Fibroblast of upper back skin (primary cell): ENCODE data around the gene FXYD5.
"Not testable (repeated sequence)": the region's sequence is repeated elsewhere in the genome, so short reads cannot be mapped to it uniquely, and the experiment has no call there.

Experiments
- DNase-seq: peaks from one replicate; pipeline ENCODE4 v3.0.0-alpha.2; 2013

The FXYD5 gene

DNA sequence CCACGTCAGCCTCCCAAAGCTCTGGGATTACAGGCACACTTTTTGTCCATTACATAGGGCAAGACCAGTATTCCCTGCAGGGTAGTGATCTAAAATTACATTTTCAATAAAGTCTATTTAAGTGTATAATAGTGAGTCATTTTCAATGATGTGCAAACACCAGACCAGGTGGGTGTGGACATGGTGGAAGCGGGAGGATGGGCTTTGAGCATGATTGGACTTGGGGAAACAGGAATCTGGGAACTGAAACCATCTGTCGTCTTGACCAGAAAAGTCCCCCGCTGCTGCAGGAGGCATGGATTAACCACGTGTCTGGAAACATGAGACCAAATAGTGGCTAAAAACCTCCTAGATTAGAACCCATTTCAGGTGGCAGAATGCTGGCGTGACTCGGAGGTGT, 34.0 kb upstream of the FXYD5 start:
- peak; percentile 89 for DNase-seq

DNA sequence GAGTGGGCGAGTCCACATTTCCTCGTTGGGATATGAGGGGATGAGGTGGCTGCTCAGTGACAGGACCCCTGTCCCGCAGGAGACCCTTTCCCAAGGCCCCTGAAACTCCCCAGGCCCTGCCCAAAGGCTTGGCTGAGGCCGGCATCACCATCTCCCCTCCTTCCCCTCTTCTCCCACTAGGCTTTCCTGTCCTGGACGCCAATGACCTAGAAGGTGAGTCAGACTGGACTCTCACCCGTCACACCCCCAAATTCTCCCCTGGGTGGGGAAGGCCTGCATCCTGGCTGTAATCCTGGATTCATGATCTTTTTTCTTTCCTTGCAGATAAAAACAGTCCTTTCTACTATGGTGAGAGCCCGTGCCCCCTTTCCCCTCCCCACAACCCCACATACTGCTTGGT, 33.6 kb upstream of the FXYD5 start:
- DNase-seq: no peak

DNA sequence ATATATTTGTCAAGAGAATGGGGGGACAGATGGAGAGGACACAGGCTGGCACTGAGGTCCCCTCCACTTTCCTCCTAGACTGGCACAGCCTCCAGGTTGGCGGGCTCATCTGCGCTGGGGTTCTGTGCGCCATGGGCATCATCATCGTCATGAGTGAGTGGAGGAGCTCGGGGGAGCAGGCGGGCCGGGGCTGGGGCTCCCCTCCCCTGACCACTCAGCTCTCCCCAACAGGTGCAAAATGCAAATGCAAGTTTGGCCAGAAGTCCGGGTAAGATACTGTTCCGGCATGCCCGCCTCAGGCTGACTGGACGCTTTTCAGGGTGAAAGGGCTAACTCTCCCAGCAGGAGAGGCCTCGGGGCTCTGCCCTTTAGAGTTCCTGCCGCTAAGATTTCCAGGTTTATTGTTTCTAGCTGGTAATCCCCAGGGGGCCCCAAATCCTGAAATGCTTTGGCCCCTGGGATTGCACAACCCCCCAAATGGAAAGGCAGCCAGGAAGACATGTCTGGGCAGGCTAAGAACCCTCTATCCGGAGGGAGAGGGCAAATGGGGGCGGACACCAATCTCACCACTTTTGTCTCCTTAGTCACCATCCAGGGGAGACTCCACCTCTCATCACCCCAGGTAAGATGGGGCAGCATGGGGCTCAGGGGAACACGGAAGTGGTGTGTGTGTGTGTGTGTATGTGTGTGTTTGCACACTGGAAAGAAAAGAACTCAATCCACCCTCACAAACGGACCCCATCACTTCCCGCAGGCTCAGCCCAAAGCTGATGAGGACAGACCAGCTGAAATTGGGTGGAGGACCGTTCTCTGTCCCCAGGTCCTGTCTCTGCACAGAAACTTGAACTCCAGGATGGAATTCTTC, 31.6 kb upstream of the FXYD5 start:
- no peak for DNase-seq

DNA sequence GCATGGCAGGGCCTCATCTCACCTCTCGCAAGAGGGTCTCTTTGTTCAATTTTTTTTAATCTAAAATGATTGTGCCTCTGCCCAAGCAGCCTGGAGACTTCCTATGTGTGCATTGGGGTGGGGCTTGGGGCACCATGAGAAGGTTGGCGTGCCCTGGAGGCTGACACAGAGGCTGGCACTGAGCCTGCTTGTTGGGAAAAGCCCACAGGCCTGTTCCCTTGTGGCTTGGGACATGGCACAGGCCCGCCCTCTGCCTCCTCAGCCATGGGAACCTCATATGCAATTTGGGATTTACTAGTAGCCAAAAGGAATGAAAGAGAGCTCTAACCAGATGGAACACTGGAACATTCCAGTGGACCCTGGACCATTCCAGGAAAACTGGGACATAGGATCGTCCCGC, 31.0 kb upstream of the FXYD5 start:
- DNase-seq: no peak

DNA sequence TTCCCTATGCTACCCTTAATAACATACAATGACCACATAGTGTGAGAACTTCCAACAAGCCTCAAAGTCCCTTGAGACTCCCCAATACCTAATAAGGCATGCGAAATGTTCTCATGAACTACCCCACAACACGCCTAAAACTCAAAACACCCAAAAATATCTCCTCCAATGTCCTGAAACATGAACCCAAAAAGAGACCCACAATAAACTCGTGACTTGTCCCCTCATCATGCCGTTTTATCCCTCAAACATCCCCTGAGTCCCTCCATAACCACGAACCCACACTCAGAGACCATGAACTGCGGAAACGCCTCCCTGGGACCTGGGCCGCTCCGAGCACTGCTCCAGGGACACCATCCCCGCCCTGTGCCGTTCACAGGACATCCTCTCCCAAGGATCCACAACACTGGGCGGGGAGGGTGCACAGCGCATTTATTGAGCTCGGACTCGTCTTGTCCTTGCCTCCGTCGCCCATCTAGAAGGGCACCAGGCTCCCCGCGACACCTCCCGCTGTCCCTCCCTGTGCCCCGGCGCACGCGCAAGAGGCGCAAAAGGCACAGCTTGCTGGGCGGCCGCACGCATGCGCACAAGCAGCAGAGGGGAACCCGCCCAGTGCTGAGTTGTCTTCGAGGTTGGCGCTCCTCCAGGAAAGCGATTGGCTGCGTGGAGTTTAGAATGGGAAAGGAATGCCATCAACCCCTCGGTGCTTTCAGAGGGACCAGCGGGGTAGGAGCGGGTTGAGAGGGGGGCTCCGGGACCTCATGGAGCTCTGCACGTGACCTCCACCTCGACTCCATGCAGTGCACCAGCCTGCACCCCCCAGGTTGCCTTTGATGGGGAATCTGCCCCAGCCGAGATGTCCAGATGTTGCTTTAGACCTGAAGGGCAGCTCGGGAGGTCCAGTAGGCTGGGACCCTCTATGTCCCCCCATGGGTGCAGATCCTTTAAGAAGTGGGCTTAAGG, 30.2 kb upstream of the FXYD5 start:
- peak; percentile 96 for DNase-seq

DNA sequence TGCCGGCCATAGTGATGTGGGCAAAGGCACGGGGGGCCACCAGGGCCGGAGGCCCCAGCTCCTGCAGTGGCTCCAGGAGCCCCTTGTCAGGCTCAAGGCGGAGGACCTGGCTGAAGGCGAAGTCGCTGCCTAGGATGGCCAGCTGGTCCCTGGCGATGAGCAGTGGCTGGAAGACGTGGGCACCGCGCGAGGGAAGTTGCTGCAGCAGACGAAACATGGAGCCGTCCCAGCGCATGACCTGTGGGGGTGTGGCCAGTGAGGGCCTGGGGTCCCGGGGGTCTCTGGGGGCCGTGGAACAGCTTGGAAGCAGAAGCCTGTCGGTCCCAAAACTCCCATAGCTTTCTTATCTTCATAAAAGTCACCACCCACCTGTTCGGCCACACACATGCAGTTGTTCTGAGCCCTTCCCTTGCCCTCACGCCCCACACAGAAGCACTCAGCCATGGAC, 29.2 kb upstream of the FXYD5 start:
- DNase-seq: no peak

DNA sequence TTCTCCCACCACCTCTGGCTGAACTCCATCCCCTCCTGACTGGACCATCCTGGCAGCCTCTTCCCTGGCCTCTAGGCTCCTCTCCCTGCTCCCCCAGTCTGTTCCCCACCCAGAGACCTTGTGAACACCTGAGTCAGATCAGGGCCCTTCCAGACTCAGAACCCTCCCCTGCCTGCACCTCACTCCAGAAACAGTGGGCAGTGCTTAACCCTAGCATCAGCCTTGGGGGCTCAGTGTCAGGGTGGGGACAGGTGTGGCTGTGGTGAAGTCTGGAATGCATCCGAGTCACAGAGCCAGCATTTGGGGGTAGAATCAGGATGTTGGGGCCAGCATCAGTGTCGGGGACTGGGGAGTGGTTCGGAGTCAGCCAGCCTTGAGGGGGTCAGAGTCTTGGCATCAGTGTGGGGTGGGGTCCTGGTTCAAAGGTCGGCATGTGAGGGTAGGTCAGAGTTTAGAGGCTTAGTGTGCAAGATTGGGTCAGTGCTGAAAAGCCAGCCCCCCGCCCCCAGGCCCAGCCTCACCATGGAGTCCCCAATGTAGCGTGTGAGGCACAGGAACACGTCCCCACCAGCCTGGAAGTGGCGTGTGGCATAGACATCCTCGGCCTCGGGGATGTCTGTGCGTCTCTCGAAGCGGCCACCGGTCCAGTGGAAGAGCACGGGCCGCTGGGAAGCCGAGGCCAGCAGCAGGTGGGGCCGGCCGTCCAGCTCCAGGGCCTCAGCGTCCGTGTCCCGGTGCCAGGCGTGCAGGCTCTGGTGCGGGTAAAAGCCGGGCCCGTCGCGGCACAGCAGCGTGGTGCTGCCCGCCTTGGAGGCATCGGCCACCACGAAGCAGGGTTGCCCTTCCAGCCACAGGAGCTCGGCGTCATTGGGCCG, 28.5 kb upstream of the FXYD5 start:
- DNase-seq: no peak

DNA sequence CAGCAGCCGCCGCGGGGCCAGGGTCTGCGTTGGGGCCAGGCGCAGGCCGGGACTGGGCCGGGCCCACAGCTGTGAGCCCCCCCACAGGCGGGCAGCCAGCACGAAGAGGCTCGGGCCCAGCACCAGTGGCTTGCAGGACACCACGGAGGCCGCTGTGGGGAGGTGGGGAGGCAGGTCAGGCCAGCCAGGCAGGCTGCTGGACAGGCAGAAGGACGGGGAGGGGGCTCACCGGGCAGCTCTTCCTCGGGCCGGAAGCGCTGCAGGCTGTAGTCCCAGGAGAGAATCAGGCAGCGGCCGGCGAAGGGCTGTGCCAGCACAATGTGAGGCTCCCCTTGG, 27.9 kb upstream of the FXYD5 start:
- DNase-seq: no peak

DNA sequence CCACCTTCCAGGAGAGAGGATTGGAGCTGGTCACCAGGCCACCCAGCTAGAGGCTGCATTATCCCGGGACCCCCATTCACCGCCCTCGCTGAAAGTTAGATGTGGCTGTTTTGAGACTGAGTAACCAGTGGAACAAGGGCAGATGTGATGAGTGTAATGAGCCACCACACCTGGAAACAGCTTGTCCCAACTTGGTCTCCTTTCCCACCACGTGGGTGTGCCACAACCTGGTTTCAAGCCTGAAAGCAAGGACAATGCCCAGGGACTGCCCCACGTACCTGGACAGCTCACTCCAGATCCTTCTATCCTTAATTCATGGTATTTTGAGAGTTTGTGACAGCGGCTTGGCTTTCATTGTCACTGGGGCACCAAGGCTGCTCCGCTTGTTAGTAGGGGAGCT, 26.7 kb upstream of the FXYD5 start:
- no peak for DNase-seq

DNA sequence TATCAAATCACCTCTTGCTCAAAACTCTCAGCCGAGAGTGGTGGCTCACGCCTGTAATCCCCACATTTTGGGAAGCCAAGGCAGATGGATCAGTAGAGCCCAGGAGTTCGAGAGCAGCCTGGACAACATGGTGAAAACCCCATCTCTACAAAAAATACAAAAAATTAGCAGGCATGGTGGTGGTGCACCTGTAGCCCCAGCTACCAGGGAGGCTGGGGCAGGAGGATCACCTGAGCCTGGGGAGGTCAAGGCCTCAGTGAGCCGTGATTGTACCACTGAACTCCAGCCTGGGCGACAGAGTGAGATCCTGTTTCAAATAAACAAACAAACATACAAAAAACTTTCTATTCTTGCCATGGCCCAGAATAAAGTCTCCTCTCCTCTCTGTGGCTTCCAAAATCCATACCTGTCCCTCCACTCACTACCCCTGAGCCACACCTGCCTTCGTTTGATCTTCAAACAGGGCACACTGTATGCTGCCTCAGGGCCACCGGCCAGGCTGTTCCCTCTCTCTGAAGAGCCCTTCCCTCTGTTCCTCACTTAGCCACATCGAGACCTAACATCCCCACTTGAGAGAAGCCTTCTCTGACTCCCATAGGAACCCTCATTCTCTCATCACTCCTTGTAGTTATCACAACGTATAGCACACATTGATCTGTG, 26.0 kb upstream of the FXYD5 start:
- no peak for DNase-seq

DNA sequence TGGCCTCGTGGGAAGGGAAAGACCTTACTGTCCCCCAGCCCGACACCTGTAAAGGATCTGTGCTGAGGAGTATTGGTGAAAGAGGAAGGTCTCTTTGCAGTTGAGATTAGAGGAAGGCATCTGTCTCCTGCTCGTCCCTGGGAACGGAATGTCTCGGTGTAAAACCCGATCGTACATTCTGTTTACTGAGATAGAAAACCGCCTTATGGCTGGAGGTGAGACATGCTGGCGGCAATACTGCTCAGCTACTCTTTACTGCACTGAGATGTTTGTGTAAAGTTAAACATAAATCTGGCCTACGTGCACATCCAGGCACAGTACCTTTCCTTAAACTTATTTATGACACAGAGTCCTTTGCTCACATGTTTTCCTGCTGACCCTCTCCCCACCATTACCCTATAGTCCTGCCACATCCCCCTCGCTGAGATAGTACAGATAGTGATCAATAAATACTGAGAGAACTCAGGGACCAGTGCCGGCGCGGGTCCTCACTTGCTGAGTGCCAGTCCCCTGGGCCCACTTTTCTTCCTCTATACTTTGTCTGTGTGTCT, 24.7 kb upstream of the FXYD5 start:
- not testable (repeated sequence) for DNase-seq

DNA sequence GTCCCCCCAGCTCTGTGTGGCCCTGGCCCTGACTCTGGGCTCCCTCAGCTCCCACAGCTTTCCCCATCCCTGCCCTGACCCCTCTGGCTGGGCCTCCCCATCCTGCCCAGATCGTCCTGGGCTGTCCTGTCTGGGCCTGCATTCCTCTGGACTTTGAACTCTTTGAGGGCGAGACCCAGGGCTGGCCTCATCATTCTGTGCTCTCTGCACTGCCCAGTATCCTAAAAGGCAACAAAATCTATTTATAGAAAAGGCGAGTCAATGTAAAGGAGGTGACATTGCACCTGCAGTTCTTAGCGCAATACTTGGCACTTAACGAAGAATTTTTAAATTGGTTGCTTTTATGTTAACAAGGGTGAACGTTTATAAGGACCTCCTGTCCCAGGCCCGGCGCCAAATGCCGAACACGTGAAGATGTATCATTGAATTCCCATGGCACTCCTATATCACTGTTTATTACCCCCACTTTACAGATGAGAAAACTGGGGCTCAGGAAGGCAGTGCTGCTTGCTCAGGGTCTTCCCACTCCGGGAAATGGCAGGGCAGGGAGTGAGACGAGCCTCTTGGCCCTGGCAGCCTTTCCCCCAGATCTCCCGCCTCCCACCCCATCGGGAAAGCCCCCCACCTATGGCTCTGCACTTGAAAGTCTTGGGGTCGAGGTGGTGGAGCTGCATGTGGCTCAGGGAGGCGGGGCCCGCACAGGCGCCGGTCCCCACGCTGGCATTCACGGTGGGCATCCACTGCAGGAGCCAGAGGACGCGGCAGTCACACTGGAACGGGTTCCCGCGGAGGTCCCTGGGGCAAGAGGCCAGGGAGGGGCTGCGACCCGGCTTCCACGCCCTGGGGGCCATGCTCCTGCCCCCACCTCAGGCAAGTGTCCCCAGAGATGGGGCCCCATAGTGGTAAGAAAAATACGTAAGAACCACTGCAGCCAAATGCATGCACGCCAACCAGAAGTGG, 23.5 kb upstream of the FXYD5 start:
- no peak for DNase-seq

DNA sequence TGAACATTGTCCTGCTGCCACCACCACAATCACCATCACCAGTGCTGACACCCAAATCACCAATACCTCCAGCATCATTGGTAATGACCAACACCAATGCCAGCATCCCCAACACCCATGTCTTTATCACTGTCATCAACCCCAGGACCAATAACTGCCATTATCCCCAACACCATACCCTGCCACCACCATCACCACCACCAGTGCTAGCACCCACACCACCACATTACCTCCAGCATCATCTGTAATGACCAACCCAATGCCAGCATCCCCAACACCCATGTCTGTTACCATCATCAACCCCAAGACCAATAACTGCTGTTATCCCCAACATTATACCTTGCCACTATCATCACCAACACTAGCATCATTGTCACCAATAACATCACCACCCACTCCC, 22.3 kb upstream of the FXYD5 start:
- no peak for DNase-seq

DNA sequence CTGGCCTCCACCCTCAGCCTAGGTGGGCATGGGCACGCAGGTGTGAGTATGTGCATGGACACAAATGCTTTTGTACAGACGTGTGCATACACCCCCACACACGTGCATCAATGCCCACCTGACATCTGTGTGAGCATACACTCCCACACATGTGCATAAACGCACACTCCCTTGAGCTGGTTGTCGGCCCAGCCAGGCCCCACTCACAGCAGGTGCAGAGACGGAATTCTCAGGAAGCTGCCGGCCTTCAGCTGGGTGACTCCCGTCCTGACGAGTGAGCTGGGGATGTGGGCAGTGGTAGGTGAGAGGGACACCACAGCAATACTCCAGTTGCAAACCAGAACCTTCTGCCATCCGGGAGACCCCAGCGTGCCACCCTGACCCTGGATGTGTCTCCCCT, 20.7 kb upstream of the FXYD5 start:
- DNase-seq: no peak

DNA sequence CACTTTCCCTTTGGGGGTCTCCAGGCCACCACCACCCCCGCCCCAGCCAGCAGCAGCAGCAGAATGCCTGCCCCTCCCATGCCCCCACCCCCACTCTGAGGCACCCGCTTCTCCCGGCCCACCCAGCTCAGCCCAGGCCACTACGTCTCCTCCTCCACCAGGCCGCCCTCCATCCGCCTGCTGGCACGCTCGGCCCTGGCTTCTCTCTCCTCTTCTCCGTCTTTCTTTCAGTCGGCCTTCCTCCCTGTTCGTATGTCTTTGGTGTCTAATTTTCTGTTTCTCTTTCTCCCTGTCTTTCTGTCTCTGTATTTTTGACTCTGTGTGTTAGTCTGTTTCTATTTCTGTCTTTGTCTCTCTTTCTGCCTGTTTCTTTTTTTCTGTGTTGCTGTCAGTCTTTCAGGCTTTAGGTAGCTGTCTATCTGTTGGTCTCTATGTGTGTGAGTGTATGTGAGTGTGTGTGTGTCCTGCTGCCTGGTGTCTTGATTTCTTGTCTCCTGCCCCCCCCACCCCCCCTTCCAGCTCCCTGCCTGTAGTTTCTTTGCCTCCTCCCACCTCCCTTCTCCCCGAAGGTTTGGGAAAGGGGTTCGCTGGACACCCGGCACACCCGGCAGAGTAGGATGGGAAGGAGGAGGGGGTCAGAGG, 19.8 kb upstream of the FXYD5 start, which contains the start of gene LGI4:
LGI4 (minus strand) TSS at position 459 of the 642 bp plus-strand sequence; CDS start at position 80, 379 bp downstream.
- no peak for DNase-seq

DNA sequence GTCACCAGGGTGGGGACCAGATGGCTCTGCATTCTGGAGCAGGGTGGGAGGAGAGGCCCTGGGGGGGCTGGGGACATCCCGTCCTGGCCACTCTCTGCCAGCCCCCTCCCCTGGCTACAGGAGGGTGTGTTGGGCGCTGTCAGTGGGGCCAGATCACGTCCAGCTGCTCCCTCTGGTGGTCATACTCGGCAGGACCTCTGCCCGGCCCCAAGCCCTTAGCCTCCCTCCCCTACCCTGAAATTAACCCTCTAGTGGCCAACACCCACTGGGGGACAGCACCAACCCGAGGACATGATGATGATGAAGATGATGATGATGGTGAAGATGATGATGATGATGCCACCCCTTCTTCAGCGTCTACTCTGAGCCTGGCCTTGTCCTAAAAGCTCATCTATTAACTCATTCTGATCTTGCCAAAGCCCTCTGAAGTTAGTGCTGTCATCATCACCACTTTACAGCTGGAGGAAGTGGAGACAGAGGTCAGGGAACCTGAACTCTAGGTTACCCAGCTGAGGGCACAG, 19.1 kb upstream of the FXYD5 start:
- DNase-seq: peak; percentile 53

DNA sequence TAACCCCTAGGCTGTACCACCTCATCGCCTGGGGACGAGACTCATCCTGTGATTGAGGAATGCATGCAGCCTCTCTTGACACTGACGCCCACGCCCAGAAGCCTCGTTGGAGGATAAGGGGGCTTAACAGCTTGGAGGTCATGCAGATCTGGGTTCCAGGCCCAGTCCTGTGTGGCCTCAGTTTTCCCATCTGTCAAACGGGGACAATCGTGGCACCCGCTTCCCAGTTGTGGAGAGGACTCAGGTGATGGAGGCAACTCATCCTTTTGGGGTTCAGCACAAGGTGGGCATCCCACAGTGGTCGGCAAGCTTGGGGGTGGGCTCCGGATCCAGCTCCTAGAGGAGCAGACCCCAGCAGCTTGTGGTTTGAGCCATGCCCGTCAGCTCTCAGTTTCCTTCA, 18.3 kb upstream of the FXYD5 start:
- DNase-seq: no peak

DNA sequence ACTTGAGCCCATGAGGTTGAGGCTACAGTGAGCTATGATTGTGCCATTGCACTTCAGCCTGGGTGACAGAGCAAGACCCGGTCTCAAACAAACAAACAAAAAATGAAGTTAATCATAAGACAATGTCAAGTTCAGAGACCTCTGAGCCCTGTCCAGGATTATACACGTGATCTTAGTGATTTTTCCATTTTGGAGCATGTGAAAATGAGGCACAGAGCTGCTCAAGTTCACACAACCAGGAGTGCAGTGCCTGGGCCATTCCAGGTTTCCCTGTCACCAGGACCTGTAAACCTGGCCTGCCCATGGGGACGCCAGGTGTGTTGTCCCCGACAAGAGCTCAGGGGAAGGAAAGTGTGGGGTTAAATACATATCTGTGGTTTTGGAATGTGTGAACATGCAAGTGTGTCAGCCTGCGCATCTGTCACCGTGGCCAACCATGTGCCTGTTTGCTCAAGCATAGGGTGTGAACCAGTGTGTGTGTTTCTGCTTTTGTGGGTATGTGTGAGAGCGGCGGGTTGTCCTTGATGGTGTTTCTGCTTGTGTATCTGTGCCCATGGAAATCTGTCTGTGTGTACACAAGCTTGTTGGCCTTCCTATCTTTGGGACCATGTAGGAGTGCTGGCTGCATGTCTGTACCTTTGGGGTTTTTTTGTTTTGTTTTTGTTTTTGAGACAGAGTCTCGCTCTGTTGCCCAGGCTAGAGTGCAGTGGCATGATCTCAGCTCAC, 17.4 kb upstream of the FXYD5 start:
- DNase-seq: no peak

DNA sequence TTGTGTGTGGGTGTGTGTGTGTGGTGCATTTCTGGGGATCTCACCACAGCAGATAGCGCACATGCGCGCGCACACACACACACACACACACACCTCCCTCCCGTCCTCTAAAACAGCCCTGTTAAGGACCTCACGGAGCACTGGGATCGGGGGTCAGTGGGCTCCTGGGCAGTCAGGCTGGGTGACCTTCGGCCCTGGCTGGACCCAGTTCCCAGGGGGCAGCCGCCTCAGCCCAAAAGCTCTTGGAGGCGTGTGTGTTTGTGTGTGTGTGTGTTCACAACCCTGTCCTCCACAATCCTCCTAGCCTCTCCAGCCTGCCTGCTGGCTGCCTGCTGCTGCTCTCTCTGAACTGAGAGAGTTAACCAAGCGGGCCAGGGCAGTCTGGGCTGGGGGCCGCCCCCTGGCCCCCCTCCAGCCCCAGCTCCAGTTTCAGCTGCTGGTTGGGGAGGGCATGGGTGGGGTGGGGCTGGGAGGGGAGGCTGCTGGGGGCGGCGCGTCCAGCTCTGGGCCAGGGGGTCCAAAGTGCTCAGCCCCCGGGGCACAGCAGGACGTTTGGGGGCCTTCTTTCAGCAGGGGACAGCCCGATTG, 16.1 kb upstream of the FXYD5 start, which contains the start of gene FXYD1:
FXYD1 (plus strand) TSS at position 520 of the 588 bp plus-strand sequence. CDS start 1,256 bp downstream, outside the sequence.
- no peak for DNase-seq
